Nucleus accumbens (tissue), 56 donors: ENCODE measurements around the gene KRT9.
"Not testable (repeated sequence)": the region's sequence is repeated elsewhere in the genome, so short reads cannot be mapped to it uniquely, and the experiment has no call there.

Source experiments
- DNase-seq, 56 donors: peaks; one replicate each; lab custom pipeline; 2025; lab: John Stamatoyannopoulos, UW

The KRT9 gene

GRCh38 chr17:41610061-41610517 lies 38.2 kb upstream of the KRT9 start:
- DNase-seq, result not testable (repeated sequence)

DNA sequence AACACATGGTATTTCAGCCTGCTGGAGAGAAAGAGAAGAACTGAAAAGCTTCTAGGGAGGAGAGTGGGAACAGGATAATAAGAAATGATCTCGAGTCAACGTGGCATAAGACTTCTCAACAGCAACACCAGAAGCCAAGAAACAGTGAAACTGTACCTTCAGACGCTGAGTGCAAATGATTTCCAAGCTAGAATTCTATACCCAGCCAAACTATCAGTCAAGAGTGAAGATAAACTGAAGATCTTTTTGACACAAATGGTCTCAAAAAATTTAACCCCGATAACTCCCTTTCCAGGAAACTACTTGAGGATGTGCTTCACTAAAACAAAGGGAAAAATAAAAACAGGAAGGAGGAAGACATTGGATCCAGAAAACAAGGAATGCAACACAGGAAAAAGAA lies 35.1 kb upstream of the KRT9 start:
- not testable (repeated sequence) for DNase-seq

DNA sequence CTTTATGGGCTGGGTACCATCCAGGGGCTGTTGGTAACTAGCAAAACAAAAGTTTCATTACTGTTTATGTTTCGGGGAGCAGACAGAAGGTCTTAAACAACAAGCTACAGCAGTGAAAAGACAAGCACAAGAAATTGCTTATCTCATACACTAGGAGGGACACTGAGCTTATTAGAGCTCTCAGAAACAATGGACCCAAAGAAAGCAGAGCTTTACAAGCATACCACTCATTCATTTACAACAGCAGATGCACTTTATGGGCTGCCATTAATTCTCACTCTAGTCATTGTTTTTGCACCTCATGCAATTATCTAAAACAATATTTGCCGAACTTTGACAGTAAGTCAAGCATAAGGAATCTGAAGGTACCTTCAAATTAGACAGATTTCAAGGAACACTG lies 30.7 kb upstream of the KRT9 start:
- DNase-seq, result no peak

DNA sequence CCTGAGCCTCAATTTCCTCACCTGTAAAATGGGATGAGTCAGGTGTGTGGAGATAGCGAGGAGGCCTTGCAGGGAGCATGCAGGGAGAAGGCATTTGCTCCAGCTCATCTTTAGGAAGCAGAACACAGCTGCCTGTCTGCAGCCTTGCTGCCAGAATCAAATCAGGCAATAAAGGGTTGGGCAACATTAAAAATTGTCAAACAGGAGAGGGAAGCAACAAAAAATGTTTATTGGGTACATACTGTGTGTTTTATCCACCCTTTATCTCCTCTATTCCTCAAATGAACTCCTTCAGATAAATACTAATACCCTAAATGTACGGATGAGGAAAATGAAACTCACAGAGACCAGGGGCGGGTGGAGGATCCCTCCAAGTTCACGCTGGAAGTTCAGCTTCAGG lies 28.5 kb upstream of the KRT9 start:
- no peak for DNase-seq

GRCh38 chr17:41599680-41600079 lies 27.8 kb upstream of the KRT9 start:
- DNase-seq, result no peak

DNA sequence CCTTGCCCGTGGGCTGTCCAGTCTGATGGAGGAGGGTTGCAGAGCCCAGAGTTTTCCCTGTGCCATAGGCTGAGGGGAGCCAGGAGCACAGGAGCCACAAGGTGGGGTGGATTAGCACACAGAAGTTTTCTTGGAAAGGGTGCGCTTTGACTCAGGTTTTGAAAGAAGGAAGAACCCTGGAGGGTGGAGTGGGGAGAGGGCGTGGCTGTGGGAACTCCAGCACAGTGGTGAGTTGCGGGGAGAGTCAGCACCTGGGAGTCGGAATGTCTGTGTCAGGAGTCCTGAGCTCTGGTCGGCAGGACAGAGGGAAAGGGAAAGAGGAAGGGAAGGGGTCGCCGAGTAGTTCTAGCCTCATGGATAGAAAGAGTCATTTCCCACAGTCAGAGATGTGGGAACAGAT lies 23.7 kb upstream of the KRT9 start:
- no peak for DNase-seq

DNA sequence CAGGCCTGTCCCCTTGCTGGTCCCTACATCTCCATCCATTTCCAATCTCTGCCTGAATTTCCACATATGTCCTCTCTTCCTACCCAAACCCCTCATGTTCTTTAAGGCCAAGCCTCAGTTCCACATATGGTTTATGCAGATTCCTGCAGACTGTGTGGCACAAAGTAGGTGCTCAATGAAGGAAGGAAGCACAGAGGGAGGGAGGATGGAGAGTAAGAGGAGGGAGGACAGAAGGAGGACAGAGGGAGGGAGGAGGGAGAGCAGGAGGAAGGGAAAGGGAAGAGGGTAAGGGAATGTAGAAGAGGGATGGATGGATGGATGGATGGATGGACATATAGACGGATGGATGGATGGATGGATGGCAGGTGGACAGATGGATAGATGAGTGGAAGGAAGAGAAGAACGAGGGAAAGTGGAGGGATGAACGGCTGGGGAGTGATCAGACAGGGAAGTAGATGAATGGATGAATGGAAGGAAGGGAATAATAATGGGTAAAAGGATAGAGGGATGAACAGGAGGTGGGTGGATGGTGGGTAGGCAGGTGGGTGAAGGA lies 22.6 kb upstream of the KRT9 start:
- DNase-seq, result no peak

GRCh38 chr17:41593306-41593981 lies 21.6 kb upstream of the KRT9 start:
- no peak for DNase-seq

GRCh38 chr17:41592601-41593305 lies 20.9 kb upstream of the KRT9 start:
- no peak for DNase-seq

GRCh38 chr17:41589301-41589700 lies 17.4 kb upstream of the KRT9 start:
- no peak for DNase-seq

DNA sequence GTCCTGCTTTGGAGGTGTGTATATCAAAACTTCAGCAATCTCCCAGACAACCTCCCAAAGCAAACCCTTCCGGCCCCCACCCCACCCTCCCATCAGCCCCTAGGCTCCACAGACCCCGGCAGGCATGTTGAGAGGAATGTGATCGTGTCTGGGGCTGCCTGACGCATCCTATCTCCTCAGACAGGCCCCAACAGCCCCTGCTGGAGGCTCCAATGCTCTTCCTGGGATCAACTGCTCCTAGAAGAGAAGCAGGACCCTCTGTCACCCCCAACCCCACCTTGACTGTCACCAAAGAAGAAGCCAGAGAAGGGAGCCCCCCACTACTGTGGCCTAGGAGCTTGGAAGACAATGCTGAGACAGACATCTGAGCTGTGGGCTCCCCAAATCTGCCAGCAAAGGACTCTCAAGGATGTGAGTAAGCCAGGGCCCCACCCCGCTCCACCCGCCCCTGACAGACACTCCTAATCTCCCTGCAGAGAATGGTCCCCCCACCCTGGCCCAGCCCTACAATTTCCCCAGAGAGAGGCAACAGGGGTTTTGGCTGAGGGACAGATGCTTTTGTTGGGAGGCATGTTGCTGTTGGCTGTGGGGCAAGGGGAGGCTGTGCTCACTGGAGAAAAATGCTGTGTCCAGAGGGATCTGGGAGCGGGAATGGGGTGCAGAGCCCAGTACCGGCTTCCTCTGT lies 16.4 kb upstream of the KRT9 start:
- no peak for DNase-seq

DNA sequence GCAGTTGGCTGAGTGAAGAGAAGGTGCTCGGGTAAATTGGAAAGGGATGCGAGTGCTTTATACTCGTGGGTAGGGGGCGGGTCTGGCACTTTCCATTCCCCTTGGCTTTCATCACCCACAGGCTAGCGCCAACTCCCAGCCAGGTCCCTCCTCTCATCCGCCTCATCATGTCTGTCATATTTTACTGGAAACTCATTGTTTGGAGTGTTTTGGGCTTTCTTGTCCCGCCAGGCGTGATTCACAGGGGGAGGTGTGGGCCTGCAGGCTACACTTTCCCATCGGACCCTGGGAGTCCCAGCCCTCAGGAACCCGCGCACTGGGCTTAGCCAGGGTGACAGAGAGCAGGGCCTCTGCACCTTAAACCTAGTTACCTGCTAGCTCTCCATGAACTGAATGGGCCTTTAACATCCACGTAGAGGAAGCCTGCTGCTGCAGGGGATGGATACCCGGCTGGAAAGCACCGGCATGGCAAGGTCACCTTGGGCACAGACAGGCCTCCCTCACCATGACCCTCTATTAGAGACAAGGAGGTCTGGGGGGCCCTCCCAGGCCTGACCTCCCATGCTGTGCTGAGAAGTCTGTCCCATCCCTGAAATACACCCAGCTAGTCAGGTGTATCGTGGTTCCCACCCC lies 15.1 kb upstream of the KRT9 start, which contains the start of gene KRT14:
Gene KRT14, minus strand, starts transcription at position 33 of the 633 bp plus-strand sequence. CDS start 61 bp downstream, outside the sequence.
- DNase-seq, result no peak

GRCh38 chr17:41585301-41586056 lies 13.6 kb upstream of the KRT9 start:
- no peak for DNase-seq

- DNase-seq, result not testable (repeated sequence)
Observed at GRCh38 chr17:41584331-41584927, 12.6 kb upstream of the KRT9 start.

- DNase-seq, result no peak
Observed at GRCh38 chr17:41583137-41584127, 11.6 kb upstream of the KRT9 start.

DNA sequence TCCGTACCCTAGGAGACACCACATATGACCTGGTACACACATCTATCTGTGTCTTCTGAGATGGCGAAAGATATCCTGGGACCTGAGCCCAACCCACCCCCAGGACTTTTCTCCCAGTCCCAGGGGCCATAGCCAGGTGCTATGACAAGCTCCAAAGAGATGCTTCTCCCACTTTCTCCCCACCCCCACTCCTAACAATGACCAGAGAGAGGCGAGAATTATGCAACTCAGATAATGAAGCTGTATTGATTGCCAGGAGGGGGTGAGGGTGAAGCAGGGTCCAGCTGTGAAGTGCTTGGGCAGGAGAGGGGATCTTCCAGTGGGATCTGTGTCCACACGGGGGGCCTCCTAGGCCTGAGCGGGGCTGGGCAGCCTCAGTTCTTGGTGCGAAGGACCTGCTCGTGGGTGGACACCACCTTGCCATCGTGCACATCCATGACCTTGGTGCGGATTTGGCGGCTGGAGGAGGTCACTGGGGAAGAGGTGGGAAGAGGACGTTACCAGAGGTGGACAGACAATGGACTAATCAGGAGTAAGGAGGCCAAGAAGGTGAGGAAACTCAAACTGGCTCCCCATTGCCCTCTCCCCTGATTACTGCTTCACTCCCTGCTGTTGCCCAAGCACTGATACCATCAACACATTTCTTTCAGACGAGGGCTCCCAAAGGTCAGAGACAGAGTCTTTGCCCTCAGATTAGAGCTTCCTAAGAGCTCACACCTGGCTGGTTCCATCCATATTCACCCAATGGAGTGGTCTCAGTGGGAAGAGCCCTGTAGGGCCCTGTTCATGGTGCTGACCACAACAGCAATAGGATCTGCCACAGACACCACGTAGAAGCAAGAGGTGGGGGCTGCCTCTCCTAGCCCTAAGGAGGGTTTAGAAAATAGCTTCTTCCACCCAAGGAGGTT lies 10.5 kb upstream of the KRT9 start:
- DNase-seq, result not testable (repeated sequence)

DNA sequence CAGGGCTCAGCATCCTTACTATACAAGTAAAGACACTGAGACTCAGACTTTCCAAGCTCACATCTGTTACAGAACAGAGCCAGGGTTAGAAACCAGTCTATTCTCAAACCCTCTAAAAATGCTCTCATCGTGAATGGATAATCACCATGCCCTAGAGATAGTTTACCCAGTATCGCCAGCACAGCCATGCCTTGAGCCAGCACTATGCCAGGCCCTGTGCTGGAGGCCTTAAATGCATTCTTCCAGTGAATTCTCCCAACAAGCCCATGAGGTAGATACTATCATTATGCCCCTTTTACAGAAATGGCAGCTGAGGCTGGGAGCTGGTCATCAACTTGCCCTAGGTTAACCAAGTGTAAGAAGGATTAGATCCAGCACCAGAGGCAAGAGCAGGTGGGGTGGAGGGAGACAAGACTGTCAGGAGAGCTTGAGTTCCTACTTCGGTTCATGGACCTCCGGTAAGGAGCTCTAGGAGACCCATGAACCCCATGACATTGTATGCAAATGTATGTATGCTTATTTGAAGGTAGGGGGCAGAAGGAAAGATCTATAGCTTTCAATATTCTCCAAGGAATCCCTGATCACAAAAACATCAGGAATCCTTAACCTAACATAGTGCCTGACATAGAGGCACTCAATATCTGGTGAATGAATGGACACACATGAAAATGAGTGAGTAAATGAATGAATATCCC lies 9.7 kb upstream of the KRT9 start:
- DNase-seq, result no peak
